ENCODE data around the gene PDE11A.

DNA sequence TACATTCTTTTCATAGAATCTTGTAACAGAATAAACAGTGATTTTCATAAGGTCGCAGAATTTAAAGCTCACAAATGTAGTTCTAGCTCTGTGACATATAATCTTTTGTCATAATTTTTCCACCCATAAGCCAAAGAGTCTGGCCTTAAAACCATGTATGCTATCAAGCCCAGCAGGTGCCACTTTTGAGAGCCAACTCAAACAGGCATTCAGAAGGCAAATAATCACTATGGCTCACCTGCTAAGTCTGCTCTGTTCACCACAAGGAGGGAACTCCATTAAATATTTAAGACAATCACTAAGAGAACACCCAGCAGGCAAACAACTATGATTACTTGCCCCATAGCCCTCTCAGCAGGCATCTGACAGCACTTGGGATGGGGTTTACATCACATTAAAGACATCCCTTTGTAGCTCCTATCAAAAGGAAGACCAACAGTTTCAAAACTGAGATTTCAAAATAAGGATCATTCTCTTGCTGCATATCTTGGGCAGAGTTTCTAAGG, 241.6 kb downstream of the PDE11A start:
- TF ChIP-seq, protein P1, sequence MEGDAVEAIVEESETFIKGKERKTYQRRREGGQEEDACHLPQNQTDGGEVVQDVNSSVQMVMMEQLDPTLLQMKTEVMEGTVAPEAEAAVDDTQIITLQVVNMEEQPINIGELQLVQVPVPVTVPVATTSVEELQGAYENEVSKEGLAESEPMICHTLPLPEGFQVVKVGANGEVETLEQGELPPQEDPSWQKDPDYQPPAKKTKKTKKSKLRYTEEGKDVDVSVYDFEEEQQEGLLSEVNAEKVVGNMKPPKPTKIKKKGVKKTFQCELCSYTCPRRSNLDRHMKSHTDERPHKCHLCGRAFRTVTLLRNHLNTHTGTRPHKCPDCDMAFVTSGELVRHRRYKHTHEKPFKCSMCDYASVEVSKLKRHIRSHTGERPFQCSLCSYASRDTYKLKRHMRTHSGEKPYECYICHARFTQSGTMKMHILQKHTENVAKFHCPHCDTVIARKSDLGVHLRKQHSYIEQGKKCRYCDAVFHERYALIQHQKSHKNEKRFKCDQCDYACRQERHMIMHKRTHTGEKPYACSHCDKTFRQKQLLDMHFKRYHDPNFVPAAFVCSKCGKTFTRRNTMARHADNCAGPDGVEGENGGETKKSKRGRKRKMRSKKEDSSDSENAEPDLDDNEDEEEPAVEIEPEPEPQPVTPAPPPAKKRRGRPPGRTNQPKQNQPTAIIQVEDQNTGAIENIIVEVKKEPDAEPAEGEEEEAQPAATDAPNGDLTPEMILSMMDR (IDR thresholded peaks at IDR 0.05): no peak
- TF ChIP-seq POLR2A (IDR thresholded peaks at IDR 0.05): no peak
